LoVo (cell line): Measurements from ENCODE around the gene UBC.
"Not testable (repeated sequence)": the region's sequence is repeated elsewhere in the genome, so short reads cannot be mapped to it uniquely, and the experiment has no call there.

Experiments used
- DNase-seq: peaks from one replicate; pipeline ENCODE4 v3.0.0-alpha.2; 2016; ENCODE audit warnings: low spot score

The UBC gene

GRCh38 chr12:124914392-124915238 is at the start of gene UBC:
Gene UBC, minus strand, starts transcription at chr12:124914650. Its CDS starts 879 bp downstream, at chr12:124913771.
- DNase-seq, result peak; percentile 94

- DNase-seq, result no peak
Measured at GRCh38 chr12:124963211-124963610, 48.8 kb upstream of the UBC start.

- DNase-seq, result no peak
Measured at GRCh38 chr12:124961055-124961454, 46.6 kb upstream of the UBC start.

DNA sequence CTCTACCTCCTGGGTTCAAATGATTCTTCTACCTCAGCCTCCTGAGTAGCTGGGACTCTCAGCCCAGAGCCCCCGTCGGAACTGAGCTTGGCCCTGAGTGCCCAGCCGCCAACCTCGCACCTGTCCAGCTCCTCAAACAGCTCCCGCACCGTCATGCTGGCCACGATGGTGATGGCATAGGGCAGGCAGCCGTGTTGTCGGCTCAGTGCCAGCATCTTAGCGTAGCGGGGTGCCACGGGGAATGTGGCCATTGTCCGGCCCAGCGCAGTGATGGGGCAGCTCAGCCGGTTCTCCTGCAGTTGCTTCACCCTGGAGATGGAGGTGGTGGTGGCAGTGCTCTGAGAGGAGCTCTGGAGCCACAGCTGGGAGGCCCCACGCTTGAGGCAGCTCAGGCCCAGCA is 42.1 kb upstream of the UBC start:
- no peak for DNase-seq

- DNase-seq, result no peak
Measured at GRCh38 chr12:124954771-124955170, 40.3 kb upstream of the UBC start.

DNA sequence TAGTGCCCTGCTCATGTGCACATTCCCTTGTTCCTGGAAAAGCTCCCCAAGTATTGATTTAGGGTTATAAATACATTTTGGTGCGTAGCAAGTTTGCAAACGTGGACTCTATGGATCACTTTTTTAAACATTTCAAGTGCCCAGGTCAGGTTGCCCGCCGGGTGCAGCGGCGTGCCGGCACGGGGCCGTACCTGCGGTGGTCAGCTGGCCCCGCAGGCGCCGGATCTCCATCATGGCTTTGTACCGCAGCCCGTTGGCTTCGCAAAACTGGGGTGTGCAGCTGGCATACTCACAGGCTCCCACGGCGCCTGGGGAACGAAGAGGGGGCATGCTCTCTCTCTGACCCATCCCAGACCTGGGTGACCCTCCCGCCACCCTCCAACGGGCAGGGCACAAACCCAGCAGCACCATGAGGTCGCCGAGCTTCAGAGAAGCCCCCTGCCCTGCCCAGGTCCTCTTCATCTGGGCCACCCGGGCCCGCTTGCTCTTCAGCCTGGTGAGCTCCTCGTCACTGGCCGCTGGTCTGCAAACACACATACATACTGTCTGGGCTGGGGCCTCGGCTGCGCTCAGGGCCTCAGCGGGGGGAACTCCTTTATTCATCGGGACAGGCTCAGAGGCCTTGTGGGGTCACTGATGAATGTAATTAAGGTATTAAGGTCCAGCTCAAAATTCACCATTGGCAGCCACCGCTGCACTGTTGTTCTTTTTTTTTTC is 39.4 kb upstream of the UBC start:
- DNase-seq, result no peak

GRCh38 chr12:124952801-124953200 is 38.4 kb upstream of the UBC start:
- no peak for DNase-seq

- DNase-seq, result no peak
Measured at GRCh38 chr12:124952295-124952694, 37.8 kb upstream of the UBC start.

DNA sequence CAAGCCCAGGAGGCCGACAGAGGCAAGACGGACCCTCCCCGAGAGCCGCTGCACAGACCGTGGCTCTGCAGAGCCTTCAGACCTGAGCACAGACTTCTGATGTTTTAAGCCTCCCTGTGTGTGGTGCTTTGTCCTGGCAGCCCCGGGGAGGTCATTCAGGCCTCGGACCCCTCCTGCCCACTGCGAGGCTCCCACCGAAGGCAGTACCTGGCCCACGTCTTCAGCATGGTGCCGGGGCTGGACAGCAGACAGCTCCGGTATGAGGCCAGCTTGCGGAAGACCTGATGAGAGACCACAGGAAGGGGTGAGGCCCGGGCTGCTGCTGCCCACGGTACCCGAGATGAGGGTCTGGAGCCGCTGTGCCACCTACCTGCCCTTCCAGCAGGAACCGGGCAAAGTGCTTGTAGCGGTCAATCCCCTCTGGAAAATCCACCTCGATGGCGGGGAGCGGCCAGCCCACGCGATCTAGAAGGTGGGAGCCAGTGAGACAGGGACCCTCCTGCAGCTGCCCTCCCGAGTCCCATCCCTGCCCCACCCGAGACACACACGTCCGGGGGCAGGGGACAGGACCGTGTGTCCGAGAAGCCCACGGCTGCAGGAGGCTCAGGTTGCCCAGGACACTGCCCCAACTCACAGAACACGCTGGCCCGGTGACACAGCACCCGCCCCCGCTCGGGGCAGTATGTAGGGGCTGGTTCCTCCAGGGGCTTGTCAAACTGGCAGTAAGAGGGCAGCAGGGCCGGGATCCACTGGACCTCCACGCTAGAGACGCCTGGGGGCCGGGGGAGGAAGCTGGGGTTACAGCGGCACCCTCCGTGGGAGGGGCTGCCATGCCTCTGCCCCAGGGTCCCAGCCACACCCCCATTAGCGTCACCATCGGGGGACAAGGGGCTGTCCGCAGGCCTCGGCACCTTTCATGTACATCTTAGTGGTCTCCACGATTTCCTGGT is 35.6 kb upstream of the UBC start:
- DNase-seq, result no peak

DNA sequence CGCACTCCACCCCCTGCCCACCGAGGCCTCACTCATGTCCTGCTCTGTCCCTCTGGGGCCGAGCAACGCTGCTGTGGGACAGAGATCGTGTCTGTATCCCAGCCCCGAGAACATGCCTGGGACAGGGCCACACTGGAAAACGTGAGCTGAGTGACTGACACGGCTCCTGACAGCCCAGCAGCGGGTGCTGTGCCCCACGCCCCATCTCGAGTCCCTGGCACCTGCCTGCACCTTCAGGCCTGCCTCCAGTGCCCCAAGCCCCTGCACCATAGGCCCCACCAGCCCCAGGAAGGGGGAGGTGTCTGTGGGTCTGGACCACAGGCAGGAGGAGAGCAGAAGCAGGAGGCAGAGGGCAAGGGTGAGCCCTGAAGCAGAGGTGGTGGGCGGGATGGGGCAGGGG is 34.6 kb upstream of the UBC start:
- DNase-seq, result no peak

- no peak for DNase-seq
Measured at GRCh38 chr12:124947561-124948398, 33.3 kb upstream of the UBC start.

DNA sequence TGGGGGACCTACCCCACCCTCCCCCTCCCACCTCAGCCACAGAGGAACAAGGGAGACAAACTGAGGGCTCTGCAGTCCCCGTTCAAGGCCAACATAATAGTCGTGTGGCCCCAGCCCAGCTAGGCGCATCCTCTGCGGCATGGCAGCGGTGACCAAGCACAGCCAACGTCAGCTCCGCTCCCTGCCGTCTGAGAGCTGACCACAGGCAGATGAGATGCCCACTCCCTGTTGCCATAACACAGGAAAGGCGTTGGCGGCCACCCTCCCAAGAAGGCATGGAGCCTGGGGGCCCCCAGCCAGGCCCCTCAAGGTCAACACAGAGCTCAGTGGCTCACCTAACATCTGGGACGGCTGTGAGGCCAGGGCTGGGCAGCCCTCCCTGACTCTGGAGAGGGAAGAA is 32.6 kb upstream of the UBC start:
- no peak for DNase-seq

DNA sequence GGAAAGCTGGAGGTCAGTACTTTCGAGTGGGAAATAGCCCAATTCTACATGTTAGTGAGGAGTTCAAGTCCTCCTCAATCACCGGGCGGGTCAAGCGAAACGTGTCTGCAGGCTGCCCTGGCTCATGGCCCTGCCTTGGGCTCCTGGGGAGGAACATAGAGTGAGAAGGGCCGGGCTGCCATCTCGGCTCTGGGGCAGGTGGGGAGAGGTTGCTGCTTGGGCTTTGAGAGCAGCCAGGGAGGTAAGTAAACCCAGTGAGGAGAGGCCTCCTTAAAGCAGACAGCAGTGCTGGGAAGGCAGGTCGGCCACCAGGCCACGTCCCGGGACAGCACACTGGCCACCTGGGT is 32.0 kb upstream of the UBC start:
- no peak for DNase-seq

GRCh38 chr12:124941170-124941527 is 26.7 kb upstream of the UBC start:
- DNase-seq, result no peak

GRCh38 chr12:124940393-124941169 is 26.1 kb upstream of the UBC start:
- DNase-seq, result peak; percentile 97

DNA sequence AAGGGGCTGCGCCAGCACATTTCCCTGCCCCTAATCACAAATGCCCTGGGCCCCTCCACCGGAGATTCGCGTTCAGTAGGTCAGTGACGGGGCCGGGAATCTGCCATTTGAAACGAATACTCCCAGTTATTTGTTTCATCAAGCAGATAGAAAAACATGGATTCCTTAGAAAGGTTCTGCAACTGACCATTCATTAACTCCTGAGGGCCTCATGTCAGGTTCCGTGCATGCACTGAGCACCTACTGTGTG is 25.6 kb upstream of the UBC start:
- no peak for DNase-seq

- peak; percentile 90 for DNase-seq
Measured at GRCh38 chr12:124939421-124940142, 25.1 kb upstream of the UBC start.

GRCh38 chr12:124939079-124939420 is 24.6 kb upstream of the UBC start:
- peak; percentile 89 for DNase-seq

- DNase-seq, result peak; percentile 76
Measured at GRCh38 chr12:124938587-124938986, 24.1 kb upstream of the UBC start.

DNA sequence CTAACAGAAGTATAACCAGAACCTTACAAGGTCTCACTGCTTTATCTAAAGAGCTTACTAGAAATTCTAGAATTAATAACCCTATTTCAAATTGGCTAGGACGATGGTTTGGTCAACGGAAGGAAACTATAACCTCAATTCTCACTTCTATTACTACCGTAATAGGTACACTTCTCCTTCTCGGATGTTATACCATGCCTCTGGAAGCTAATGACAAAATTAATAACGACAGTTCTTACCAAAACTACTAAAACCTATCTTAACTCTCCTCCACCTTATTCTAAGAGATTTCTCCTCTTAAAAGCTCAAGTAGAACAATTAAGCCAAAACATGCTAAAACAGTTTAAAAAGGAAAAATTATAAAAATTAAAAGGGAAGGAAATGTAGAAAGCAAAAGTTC is 23.7 kb upstream of the UBC start:
- peak; percentile 11 for DNase-seq

GRCh38 chr12:124931528-124931927 is 17.1 kb upstream of the UBC start:
- not testable (repeated sequence) for DNase-seq
